ENCODE results near the gene ARHGEF5.

ARHGEF5 gene

GRCh38 chr7:144386741-144387140, 31.5 kb downstream of the ARHGEF5 start:
- TF ChIP-seq EZH2phosphoT487 (conservative IDR thresholded peaks at IDR 0.05; ENCODE audit: low read length): no peak
- no peak for TF ChIP-seq CTCF (IDR thresholded peaks at IDR 0.05; ENCODE audit: insufficient read depth, low read length, poor library complexity, severe bottlenecking)
- Histone ChIP-seq H3K4me2 (ENCODE audit: low read depth, low read length, poor library complexity, severe bottlenecking) (no peak overlapping the region), H3K36me3 (ENCODE audit: low read length) (no peaks in the 10 kb centered on the region), H3K9me3 (ENCODE audit: insufficient read depth, low read length) (no peaks in the 10 kb centered on the region), H3K9me2 (replicated peaks; ENCODE audit: insufficient read depth, low read length) (no peaks in the 10 kb centered on the region), H3F3A (ENCODE audit: insufficient read depth) (no peaks in the 10 kb centered on the region), H3K4me3 (ENCODE audit: insufficient read depth, low read length, poor library complexity, severe bottlenecking) (no peak overlapping the region), H4K20me1 (ENCODE audit: low read depth, low read length) (no peaks in the 10 kb centered on the region), H3K9ac (ENCODE audit: low read length) (no peak overlapping the region), H3K79me2 (ENCODE audit: insufficient read depth, low read length) (no peaks in the 10 kb centered on the region), H3K27me3 (ENCODE audit: low read length) (no peaks in the 10 kb centered on the region), H2AFZ (ENCODE audit: low read depth, low read length, severe bottlenecking) (no peak overlapping the region), H3K27ac (ENCODE audit: low read depth, low read length) (no peak overlapping the region)

- Histone ChIP-seq H3K79me2 (ENCODE audit: insufficient read depth, low read length) (no peaks in the 10 kb centered on the region), H3K4me2 (ENCODE audit: low read depth, low read length, poor library complexity, severe bottlenecking) (no peak overlapping the region), H3K27me3 (ENCODE audit: low read length) (no peaks in the 10 kb centered on the region), H3K4me3 (ENCODE audit: insufficient read depth, low read length, poor library complexity, severe bottlenecking) (no peak overlapping the region), H3K36me3 (ENCODE audit: low read length) (no peaks in the 10 kb centered on the region), H3K9ac (ENCODE audit: low read length) (no peak overlapping the region), H3K9me2 (replicated peaks; ENCODE audit: insufficient read depth, low read length) (no peaks in the 10 kb centered on the region), H3F3A (ENCODE audit: insufficient read depth) (no peaks in the 10 kb centered on the region), H2AFZ (ENCODE audit: low read depth, low read length, severe bottlenecking) (no peak overlapping the region), H3K27ac (ENCODE audit: low read depth, low read length) (no peak overlapping the region), H4K20me1 (ENCODE audit: low read depth, low read length) (no peaks in the 10 kb centered on the region), H3K9me3 (ENCODE audit: insufficient read depth, low read length) (no peaks in the 10 kb centered on the region)
- TF ChIP-seq CTCF (IDR thresholded peaks at IDR 0.05; ENCODE audit: insufficient read depth, low read length, poor library complexity, severe bottlenecking): no peak
- TF ChIP-seq EZH2phosphoT487 (conservative IDR thresholded peaks at IDR 0.05; ENCODE audit: low read length): no peak
Observed at GRCh38 chr7:144388950-144389349, 33.7 kb downstream of the ARHGEF5 start.

DNA sequence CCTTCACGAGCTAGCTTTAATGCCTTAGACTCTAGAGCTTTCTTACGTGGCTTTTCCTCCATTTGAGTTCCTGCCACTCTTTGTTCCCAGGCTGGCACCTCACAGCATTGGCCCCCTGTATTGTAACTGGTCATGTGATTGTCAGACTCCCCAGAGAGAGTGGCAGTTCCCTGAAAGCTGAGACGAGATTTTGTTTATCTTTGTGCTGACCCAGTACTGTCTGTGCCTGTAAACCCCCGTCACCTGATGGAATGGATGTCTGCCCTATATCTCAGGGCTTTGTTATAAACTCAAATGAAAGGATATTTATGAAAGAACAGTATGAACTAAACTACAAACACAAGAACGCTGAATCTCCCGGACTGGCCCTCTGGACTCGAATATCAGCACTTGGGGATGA, 35.3 kb downstream of the ARHGEF5 start:
- no peak overlapping the region for H3K9ac ChIP-seq (ENCODE audit: low read length)
- no peaks in the 10 kb centered on the region for H3K9me3 ChIP-seq (ENCODE audit: insufficient read depth, low read length)
- TF ChIP-seq CTCF (IDR thresholded peaks at IDR 0.05; ENCODE audit: insufficient read depth, low read length, poor library complexity, severe bottlenecking) (no peak), EZH2phosphoT487 (conservative IDR thresholded peaks at IDR 0.05; ENCODE audit: low read length) (no peak)

More for the DNA sequence above, 35.3 kb downstream of the ARHGEF5 start:
- H3K4me2 ChIP-seq (ENCODE audit: low read depth, low read length, poor library complexity, severe bottlenecking): no peak overlapping the region
- H4K20me1 ChIP-seq (ENCODE audit: low read depth, low read length): no peaks in the 10 kb centered on the region
- H2AFZ ChIP-seq (ENCODE audit: low read depth, low read length, severe bottlenecking): no peak overlapping the region
- no peak overlapping the region for H3K4me3 ChIP-seq (ENCODE audit: insufficient read depth, low read length, poor library complexity, severe bottlenecking)
- no peaks in the 10 kb centered on the region for H3K27me3 ChIP-seq (ENCODE audit: low read length)
- H3K27ac ChIP-seq (ENCODE audit: low read depth, low read length): no peak overlapping the region
- H3K36me3 ChIP-seq (ENCODE audit: low read length): no peaks in the 10 kb centered on the region
- H3K79me2 ChIP-seq (ENCODE audit: insufficient read depth, low read length): no peaks in the 10 kb centered on the region
- H3F3A ChIP-seq (ENCODE audit: insufficient read depth): no peaks in the 10 kb centered on the region
- no peaks in the 10 kb centered on the region for H3K9me2 ChIP-seq (replicated peaks; ENCODE audit: insufficient read depth, low read length)

Data from SU-DHL-6 (cell line).